GM21360 (cell line): ENCODE measurements around the gene ORM2.

Experiments used
- ATAC-seq: cut with Tn5 transposase; IDR thresholded peaks from one replicate; pipeline ENCODE4 v1.9.1; 2021; ENCODE audit warnings: mild to moderate bottlenecking, moderate library complexity; ENCODE audit not compliant: unreplicated experiment

The ORM2 gene

DNA sequence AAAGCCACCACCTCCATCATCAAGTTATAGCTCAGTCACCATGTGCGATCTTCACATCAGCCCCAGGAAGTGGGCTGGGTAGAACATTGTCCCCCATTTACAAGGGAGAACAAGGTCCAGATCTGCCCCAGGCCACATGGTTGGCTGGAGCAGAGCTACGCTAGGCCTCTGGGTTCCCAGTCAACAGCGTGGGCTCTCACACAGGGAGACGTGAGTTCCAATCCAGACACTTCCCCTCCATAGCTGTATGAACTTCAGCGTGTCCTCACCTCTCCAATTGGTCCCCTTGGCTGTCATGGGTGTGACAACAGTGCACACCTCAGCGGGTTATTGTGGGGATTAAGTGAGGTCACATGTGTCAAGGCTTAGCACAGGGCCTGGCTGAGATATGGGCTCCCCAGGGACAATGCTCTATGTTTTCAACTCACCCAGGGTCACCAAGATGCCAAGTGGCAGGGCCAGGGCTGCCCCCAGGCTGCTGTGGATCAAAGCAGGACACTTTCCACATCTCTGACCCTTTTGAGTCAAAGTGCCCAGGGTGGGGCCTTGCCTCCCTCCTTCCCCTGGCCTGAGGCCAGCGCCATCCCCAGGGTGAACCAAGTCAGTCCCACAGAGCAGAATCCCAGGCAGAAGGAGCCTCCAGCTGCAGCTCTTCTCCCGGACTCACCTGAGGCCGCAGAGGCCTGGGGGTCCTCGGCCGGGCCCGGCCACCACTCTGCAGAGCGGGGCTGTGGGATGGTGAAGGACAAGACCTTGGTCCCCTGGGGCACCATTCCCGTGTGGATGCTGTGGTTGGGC, 38.3 kb downstream of the ORM2 start:
- ATAC-seq: no peak

DNA sequence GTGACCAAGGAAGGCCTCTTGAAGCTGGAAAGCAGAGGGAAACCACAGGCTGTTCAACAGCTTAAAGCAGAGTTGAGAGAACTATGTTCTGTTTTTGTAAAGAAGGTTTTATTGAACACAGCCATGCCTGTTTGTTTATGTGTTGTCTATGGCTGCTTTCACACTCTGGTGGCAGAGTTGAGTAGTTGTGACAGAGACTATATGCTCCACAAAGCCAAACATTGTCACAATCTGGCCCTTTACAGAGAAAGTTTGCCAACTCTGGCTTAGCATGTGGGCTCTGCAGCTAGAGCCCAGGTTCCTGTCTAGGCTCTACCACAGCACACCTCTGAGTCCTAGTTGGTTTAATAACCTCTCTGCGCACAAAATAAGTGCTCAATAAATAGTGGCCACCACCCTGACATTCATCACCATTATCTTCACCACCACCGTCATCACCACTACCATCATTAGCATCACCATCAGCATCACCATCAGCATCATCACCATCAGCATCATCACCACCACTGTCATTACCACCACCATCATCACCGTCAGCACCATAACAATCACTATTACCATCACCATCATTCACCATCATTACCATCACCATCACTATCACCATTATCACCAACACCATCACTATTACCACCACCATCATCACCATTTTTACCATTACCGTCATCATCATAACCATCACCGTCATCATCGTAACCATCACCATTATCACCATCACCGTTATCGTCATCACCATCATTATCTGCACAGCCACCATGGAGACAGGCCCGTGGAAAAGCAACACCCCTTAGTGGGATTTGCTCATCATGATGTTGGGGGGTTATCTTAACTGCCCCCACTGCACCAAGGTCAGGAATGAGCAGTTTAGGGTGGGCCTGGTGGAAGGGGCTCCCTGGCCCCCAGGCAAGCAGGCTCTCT, 39.8 kb downstream of the ORM2 start:
- no peak for ATAC-seq

DNA sequence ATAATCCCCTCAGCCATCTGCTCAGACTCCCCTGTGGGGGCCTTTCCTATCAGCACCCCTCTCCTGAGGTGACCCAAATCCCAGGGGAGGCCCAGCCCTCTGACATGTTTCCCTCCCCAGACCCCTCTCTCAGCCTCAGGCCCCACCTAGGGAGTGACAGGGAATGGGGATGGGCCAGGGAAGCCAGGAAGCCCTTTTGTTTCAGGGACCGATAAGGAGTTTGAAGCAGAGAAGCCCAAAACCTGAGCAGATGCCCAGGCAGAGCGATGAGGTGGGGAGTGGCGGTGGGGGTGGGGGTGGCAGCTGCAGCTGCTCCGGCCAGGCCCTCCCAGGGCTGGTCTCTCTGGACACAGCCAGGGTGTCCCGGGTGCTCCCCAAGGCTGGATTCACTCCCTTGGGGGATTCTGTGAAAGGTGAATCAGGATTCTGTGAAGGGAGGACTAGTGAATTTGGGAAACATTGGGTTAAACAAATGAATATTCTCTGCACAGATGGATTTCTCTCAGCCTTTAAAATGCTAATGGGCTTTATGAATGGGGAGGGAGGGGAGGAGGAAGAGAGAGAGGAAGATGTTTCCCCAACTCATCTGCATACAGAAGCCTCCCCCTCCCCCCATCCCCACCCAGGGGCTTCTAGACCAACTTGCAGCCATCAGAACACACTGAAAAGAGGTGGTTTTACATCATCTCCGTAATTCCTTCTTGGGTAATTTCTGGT, 40.7 kb downstream of the ORM2 start:
- no peak for ATAC-seq

- ATAC-seq: no peak
Observed at GRCh38 chr9:114370968-114371320, 41.3 kb downstream of the ORM2 start.

DNA sequence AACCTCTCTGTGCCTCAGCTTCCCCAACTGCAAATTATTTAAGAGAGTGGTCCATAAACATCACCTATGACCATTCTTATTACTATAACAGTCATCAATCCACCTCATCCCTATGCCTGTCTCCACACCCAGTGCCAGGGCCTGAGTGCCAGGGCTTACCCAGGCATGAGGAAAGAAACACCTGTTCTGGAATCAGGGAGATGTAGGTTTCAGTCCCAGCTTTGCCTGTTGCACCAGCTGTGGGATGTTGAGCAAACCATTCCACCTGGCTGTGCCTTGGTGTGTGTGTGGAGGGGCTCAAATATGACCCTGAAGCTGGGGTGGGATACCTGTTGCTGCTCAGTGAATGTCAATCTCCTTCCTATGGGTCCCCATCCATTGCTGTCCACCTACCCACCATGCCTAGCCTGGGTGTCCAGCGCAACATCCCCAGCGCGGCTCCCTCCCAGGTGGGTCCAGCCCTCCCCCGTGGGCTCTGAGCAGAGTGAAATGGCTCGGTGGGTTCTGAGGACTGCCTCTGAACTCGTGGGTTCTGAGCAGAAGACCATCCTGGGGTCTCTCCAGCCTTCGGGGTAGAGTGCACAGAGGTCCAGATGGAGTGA, 41.8 kb downstream of the ORM2 start:
- no peak for ATAC-seq

GRCh38 chr9:114371973-114372917, 42.6 kb downstream of the ORM2 start:
- ATAC-seq: peak; percentile 37

DNA sequence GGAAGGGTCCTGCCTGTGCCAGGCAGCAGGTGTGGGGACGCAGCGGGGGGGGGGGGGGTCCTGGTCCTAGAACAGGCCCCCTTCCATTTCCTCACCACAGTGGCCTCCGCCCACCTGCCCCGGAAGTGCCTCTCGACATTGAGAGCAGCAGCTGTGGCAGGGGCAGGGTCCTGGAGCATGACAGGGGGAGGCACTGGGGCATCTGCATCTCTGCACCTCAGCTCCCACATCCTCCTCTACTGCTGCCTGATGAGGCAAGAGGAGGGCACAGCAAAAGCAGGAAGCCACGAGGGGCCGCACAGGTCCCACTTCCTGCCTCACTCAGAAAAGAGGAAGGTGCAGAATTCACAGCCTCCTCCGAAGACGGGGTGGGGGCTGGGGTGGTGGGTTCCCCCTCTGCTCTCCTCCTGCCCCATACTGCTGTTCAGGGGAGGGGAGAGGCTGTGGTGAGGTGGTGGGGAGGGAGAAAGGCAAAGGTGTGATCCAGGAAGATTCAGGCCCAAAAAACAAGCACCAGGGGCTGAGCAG, 43.3 kb downstream of the ORM2 start:
- ATAC-seq: peak; percentile 90

- no peak for ATAC-seq
Observed at GRCh38 chr9:114373960-114374730, 44.5 kb downstream of the ORM2 start.

GRCh38 chr9:114374936-114375335, 45.3 kb downstream of the ORM2 start:
- no peak for ATAC-seq

DNA sequence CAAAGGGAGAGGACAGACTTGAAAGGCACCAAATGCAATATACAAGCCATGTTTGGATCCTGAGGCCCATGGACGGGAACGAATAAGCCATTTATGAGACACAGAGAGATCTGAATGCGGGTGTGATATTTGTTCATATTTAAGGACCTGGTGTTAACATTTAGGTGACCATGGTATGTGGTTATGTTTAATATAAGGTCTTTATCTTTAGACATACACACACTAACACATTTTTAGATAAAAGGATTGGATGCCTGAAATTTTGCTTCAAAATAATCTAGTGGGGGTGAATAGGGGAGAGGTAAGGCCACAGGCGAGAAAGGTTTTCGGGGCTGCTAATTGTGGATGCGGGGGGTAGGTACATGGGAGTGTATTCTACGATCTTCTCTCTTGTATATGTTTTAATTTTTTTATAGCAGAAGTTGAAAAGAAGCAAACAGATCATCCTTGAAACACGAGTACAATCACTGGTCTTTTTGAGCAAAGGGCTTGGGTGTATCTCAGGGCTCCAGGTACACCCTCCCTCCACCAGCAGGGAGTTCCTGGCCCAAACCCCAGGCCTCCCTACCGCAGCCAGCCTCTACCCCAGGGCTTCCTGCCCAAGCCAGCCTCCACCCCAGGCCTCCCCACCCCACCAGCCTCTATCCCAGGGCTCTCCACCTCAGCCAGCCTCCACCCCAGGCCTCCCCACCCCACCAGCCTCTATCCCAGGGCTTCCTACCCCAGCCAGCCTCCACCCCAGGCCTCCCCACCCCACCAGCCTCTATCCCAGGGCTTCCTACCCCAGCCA, 45.9 kb downstream of the ORM2 start:
- ATAC-seq: no peak

- ATAC-seq: no peak
Observed at GRCh38 chr9:114376586-114377445, 47.1 kb downstream of the ORM2 start.

GRCh38 chr9:114378016-114378415, 48.3 kb downstream of the ORM2 start:
- ATAC-seq: no peak

DNA sequence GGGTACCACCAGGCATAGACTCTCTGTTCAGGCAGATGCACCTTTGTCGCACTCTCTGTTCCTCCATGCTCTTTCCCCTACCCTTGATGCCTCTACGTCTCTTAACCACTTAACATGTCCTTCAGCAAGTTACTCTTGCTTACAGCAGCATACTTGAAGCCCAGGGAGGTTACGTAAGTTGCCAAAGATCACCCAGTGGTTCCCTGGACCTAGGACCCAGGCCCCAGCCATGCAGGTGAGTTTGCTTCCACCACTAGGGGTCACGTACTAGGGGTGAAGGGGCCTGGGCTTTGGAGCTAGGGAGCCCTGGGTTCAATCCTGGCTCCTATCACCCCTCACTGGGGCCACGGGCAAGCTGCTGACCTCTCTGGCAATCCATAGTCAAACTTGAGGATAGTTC, 49.2 kb downstream of the ORM2 start:
- no peak for ATAC-seq
